HUES64 (cell line): ENCODE data around the gene PRKD1.

Experiments
- H3K27ac ChIP-seq: 2 replicates; pipeline ENCODE4 v1.7.0; 2013; ENCODE audit warnings: low read depth, low read length, inconsistent platforms
- H3K27me3 ChIP-seq: 2 replicates; pipeline ENCODE4 v1.6.1; 2013; ENCODE audit warnings: mild to moderate bottlenecking, low read length; ENCODE audit not compliant: insufficient read depth
- H3K36me3 ChIP-seq: 2 replicates; pipeline ENCODE4 v1.6.1; 2013; ENCODE audit warnings: mild to moderate bottlenecking, low read length; ENCODE audit not compliant: insufficient read depth
- H3K4me1 ChIP-seq: 2 replicates; pipeline ENCODE4 v1.6.1; 2013; ENCODE audit warnings: mild to moderate bottlenecking, low read length, moderate library complexity; ENCODE audit not compliant: insufficient read depth
- H3K4me3 ChIP-seq: 2 replicates; pipeline ENCODE4 v1.5.1; 2013; ENCODE audit warnings: mild to moderate bottlenecking, low read length, moderate library complexity
- H3K9ac ChIP-seq: 2 replicates; pipeline ENCODE4 v1.6.1; 2013; ENCODE audit warnings: mild to moderate bottlenecking, low read depth, low read length
- H3K9me3 ChIP-seq: 2 replicates; pipeline ENCODE4 v1.6.1; 2013; ENCODE audit warnings: low read depth, low read length; ENCODE audit not compliant: insufficient read depth
- WGBS: fragments of 150-250, 120-280 bp; methylation state at CpG from one replicate; pipeline ENCODE4 v1.1.7; 2013; ENCODE audit warnings: missing lambda C conversion rate; 5-methylcytosine and 5-hydroxymethylcytosine counted together

PRKD1 gene

GRCh38 chr14:29554335-29554734 is 373.3 kb downstream of the PRKD1 start:
- H3K27ac ChIP-seq, result no peak overlapping the region
- H3K4me3 ChIP-seq, result no peak overlapping the region
- no peak overlapping the region for H3K9ac ChIP-seq
- no peaks in the 10 kb centered on the region for H3K27me3 ChIP-seq
- H3K36me3 ChIP-seq, result no peaks in the 10 kb centered on the region
- H3K9me3 ChIP-seq, result no peaks in the 10 kb centered on the region
- H3K4me1 ChIP-seq, result no peaks in the 10 kb centered on the region
- 100% methylated on average over 3 of the region's 3 CpGs for WGBS

DNA sequence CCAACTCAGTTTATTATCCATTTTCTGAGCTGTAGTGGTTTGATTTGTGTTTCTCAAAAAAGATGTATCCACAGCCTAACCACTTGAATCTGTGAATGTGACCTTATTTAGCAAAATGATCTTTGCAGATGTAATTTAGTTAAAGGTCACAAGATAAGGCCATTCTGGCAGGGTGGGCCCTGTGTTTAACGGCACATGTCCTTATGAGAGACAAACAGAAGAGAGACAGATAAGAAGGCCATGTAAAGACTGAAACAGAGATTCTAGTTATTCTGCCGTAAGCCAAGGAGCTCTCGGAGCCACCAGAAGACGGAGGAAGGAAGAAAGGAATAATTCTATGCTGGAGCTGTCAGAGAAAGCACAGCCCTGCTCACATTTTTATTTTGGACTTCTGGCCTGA is 374.2 kb downstream of the PRKD1 start:
- no peaks in the 10 kb centered on the region for H3K9me3 ChIP-seq
- no peak overlapping the region for H3K9ac ChIP-seq
- H3K4me3 ChIP-seq, result no peak overlapping the region
- H3K27me3 ChIP-seq, result no peaks in the 10 kb centered on the region
- H3K27ac ChIP-seq, result no peak overlapping the region
- no peaks in the 10 kb centered on the region for H3K4me1 ChIP-seq
- WGBS, result 94% methylated on average over 4 of the region's 4 CpGs
- H3K36me3 ChIP-seq, result no peaks in the 10 kb centered on the region

DNA sequence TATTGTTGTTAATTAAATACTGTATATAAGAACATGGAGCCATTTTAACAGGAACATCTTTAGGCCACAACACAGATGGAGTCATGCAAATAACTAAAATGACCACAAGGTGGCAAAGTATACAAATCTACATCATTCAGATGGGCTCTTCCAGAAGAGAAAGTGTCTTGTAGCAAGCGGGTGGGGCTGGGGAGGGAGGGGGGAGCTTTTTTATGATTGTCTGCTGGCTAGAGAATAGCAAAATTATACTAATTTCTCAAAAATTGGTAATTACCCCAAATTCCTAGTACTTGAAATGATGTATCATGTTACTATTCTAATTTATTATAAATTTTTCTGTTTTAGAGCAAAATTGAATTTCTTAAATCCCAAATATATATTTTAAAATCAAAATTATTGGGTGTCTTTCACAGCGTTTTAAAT is 378.7 kb downstream of the PRKD1 start:
- no peak overlapping the region for H3K9ac ChIP-seq
- WGBS, result 20% methylated on average over 1 of the region's 2 CpGs
- H3K4me3 ChIP-seq, result no peak overlapping the region
- no peaks in the 10 kb centered on the region for H3K9me3 ChIP-seq
- no peaks in the 10 kb centered on the region for H3K4me1 ChIP-seq
- H3K27ac ChIP-seq, result no peak overlapping the region
- H3K36me3 ChIP-seq, result no peaks in the 10 kb centered on the region
- H3K27me3 ChIP-seq, result no peaks in the 10 kb centered on the region

GRCh38 chr14:29545714-29546113 is 381.9 kb downstream of the PRKD1 start:
- WGBS, result 88% methylated on average over 2 of the region's 2 CpGs
- no peaks in the 10 kb centered on the region for H3K9me3 ChIP-seq
- H3K36me3 ChIP-seq, result no peaks in the 10 kb centered on the region
- H3K9ac ChIP-seq, result no peak overlapping the region
- no peaks in the 10 kb centered on the region for H3K4me1 ChIP-seq
- H3K27me3 ChIP-seq, result no peaks in the 10 kb centered on the region
- H3K4me3 ChIP-seq, result no peak overlapping the region
- H3K27ac ChIP-seq, result no peak overlapping the region

GRCh38 chr14:29536886-29537511 is 390.6 kb downstream of the PRKD1 start:
- Histone ChIP-seq H3K4me3 (no peak overlapping the region), H3K9ac (no peak overlapping the region), H3K36me3 (no peaks in the 10 kb centered on the region), H3K27ac (no peak overlapping the region), H3K27me3 (no peaks in the 10 kb centered on the region), H3K4me1 (no peaks in the 10 kb centered on the region), H3K9me3 (0 out of 2 replicates have a peak, but pooled peaks cover 2% of the 10 kb centered on the region)

DNA sequence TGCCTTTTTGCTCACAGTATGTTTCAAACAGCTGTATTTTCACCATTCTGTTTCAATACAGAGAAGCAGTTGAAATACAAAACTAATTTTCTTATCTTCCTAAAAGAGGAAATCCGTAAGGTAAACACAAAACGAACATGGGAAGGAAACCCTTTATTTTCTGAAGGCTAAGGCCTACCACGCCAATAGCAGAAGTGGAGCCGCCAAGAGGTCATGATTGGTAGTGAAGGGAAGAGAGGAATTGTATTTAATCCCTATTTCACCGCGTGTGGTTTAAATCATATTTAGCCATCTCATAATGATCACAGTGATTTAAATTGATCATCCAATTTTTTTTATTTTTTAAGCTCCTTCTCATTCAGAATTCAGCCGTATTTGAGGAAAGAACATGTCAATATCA is 398.2 kb downstream of the PRKD1 start:
- WGBS, result 38% methylated on average over 5 of the region's 7 CpGs
- H3K36me3 ChIP-seq, result no peaks in the 10 kb centered on the region
- H3K27me3 ChIP-seq, result no peaks in the 10 kb centered on the region
- no peak overlapping the region for H3K4me3 ChIP-seq
- H3K9me3 ChIP-seq, result no peaks in the 10 kb centered on the region
- H3K4me1 ChIP-seq, result no peaks in the 10 kb centered on the region
- H3K27ac ChIP-seq, result no peak overlapping the region
- H3K9ac ChIP-seq, result no peak overlapping the region

DNA sequence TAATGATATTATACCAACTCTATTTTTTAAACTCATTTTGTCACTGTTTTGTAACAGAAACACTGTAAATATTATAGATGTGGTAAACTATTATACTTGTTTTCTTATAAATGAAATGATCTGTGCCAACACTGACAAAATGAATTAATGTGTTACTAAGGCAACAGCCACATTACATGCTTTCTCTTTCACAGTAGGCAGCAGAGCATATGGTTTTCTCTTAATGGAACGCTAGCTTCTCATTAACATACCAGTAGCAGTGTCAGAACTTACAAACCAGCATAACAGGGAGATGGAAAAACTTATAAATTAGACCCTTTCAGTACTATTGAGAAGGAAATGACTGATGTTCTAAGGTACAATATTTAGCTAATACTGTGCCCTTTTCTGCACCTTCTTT is 398.8 kb downstream of the PRKD1 start:
- 38% methylated on average over 1 of the region's 1 CpG for WGBS
- Histone ChIP-seq H3K9me3 (no peaks in the 10 kb centered on the region), H3K36me3 (no peaks in the 10 kb centered on the region), H3K27ac (no peak overlapping the region), H3K9ac (no peak overlapping the region), H3K27me3 (no peaks in the 10 kb centered on the region), H3K4me3 (no peak overlapping the region), H3K4me1 (no peaks in the 10 kb centered on the region)

DNA sequence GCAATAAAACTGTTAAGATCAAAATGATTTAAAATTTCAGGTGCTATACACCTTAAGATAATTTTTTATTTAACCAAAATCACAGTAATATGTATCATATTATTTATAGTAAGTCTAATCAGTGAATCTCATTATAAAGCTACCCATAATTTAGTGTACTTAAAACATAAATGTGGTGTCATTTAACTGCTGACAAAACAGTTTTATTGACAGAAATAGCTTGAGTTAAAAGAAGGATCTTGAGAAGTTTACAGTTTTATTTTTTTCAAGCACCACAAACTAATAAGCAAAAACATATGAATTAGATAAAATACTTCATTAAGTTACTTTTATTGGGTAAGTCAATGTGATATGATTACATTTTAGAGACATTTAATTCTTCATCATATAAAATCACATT is 400.4 kb downstream of the PRKD1 start:
- no peaks in the 10 kb centered on the region for H3K9me3 ChIP-seq
- no peaks in the 10 kb centered on the region for H3K27me3 ChIP-seq
- H3K27ac ChIP-seq, result no peak overlapping the region
- no peaks in the 10 kb centered on the region for H3K4me1 ChIP-seq
- no peaks in the 10 kb centered on the region for H3K36me3 ChIP-seq
- no peak overlapping the region for H3K9ac ChIP-seq
- H3K4me3 ChIP-seq, result no peak overlapping the region
